GM18519 (cell line): ENCODE measurements around the gene HOXA1.

Experiments used
- ATAC-seq: cut with Tn5 transposase; IDR thresholded peaks from one replicate; pipeline ENCODE4 v1.9.1; 2021; ENCODE audit warnings: mild to moderate bottlenecking, moderate library complexity; ENCODE audit not compliant: unreplicated experiment, low FRiP score

HOXA1 gene

GRCh38 chr7:27106901-27107240 lies 11.1 kb upstream of the HOXA1 start:
- ATAC-seq: no peak

GRCh38 chr7:27106181-27106900 lies 10.5 kb upstream of the HOXA1 start:
- no peak for ATAC-seq

GRCh38 chr7:27105301-27106031 lies 9.7 kb upstream of the HOXA1 start:
- ATAC-seq: no peak

- ATAC-seq: no peak
Measured at GRCh38 chr7:27104341-27105058, 8.7 kb upstream of the HOXA1 start.

- ATAC-seq: no peak
Measured at GRCh38 chr7:27103489-27104226, 7.9 kb upstream of the HOXA1 start.

- no peak for ATAC-seq
Measured at GRCh38 chr7:27102581-27103442, 7.0 kb upstream of the HOXA1 start, which contains the start of gene HOXA2. Gene HOXA2, minus strand, starts transcription at chr7:27102683. Its CDS starts 183 bp downstream, at chr7:27102500.

- no peak for ATAC-seq
Measured at GRCh38 chr7:27101957-27102580, 6.3 kb upstream of the HOXA1 start.

- ATAC-seq: no peak
Measured at GRCh38 chr7:27101171-27101956, 5.6 kb upstream of the HOXA1 start.

- ATAC-seq: no peak
Measured at GRCh38 chr7:27100694-27101170, 4.9 kb upstream of the HOXA1 start.

- no peak for ATAC-seq
Measured at GRCh38 chr7:27099453-27100370, 3.9 kb upstream of the HOXA1 start.

GRCh38 chr7:27098578-27099451 lies 3.0 kb upstream of the HOXA1 start:
- no peak for ATAC-seq

- ATAC-seq: no peak
Measured at GRCh38 chr7:27097686-27098577, 2.1 kb upstream of the HOXA1 start.

- no peak for ATAC-seq
Measured at GRCh38 chr7:27096768-27097514, 1.1 kb upstream of the HOXA1 start.

- no peak for ATAC-seq
Measured at GRCh38 chr7:27095050-27095896, 527 bp downstream of the HOXA1 start.
